DMS53 (cell line): ENCODE measurements around the gene CRYGD.
"Not testable (repeated sequence)": the region's sequence is repeated elsewhere in the genome, so short reads cannot be mapped to it uniquely, and the experiment has no call there.

ENCODE experiments used
- DNase-seq: peaks from one replicate; lab custom pipeline; 2025; lab: John Stamatoyannopoulos, UW

The CRYGD gene

GRCh38 chr2:208129744-208130711 lies 5.7 kb upstream of the CRYGD start, which contains the start of gene CRYGC:
Gene CRYGC (minus strand): TSS chr2:208129828. CDS start chr2:208129792, 36 bp downstream.
- DNase-seq = no peak

DNA sequence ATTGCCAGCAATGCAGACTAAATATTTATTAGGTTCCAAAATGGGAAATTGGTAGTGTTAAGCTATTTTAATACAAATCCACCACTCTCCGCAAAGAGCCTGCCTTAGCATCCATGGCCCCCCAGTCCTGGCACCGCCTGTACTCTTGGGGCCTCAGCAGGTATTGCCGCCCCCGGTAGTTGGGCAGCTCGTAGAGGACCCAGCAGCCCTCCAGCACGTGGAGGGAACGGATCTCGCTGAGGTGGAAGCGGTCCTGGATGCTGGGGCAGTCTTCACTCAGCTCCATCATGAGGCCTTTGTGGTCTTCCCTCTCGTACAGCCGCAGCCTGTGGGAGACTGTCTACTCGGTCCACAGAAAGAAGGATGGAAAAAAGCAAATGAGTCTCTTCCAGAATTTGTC lies 3.8 kb upstream of the CRYGD start:
- DNase-seq = no peak

DNA sequence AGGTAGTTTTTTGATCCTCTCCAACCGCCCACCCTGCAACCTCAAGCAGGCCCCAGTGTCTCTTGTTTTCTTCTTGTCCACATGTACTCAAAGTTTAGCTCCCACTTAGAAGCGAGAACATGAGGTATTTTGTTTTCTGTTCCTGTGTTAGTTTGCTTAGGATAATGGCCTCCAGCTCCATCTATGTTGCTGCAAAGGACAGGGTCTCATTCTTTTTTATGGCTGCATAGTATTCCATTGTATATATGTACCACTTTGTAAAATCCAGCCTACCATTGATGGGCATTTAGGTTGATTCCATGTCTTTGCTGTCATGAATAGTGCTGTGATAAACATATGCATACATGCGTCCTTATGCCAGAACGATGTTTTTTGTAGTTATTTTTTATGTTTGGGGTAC lies 2.8 kb upstream of the CRYGD start:
- DNase-seq = no peak

- no peak for DNase-seq
Observed at GRCh38 chr2:208125251-208125650, 927 bp upstream of the CRYGD start.

DNA sequence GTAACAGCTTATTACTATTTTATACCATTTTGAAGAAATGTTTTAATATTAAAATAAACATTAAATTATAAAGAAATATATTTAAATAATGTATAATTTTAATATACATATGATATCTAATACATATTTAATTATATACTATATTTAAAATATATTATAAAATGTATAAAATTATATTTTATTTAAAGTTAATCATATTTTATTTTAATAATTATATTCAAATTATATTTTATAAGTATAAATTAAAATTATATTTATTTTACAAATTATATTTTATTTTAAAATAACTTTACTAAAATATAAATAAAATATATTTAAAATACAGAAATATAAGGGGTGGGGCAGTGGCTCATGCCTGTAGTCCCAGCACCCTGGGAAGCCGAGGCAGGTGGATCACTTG lies 2.1 kb downstream of the CRYGD start:
- no peak for DNase-seq

GRCh38 chr2:208118918-208119317 lies 5.4 kb downstream of the CRYGD start:
- no peak for DNase-seq

DNA sequence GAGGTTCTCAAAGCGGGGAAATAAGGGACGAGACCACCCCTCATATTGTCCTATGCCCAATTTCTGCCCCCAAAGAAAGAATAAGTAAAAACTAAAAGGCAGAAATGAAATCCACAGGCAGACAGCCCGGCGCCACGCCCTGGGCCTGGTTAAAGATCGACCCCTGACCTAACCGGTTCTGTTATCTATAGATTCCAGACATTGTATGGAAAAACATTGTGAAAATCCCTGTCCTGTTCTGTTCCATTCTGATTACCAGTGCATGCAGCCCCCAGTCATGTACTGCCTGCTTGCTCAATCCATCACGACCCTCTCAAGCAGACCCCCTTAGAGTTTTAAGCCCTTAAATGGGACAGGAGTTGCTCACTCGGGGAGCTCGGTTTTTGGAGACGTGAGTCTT lies 6.9 kb downstream of the CRYGD start:
- not testable (repeated sequence) for DNase-seq

GRCh38 chr2:208112969-208113368 lies 11.4 kb downstream of the CRYGD start:
- DNase-seq = peak; percentile 77

GRCh38 chr2:208112273-208112745 lies 12.0 kb downstream of the CRYGD start:
- DNase-seq = not testable (repeated sequence)

GRCh38 chr2:208103616-208104015 lies 20.7 kb downstream of the CRYGD start:
- DNase-seq = no peak

GRCh38 chr2:208101716-208102631 lies 22.4 kb downstream of the CRYGD start:
- peak; percentile 71 for DNase-seq

GRCh38 chr2:208099682-208100470 lies 24.4 kb downstream of the CRYGD start:
- DNase-seq = no peak

GRCh38 chr2:208098701-208099100 lies 25.6 kb downstream of the CRYGD start:
- DNase-seq = not testable (repeated sequence)

- DNase-seq = no peak
Observed at GRCh38 chr2:208098267-208098666, 26.1 kb downstream of the CRYGD start.

- no peak for DNase-seq
Observed at GRCh38 chr2:208097801-208098200, 26.5 kb downstream of the CRYGD start.

DNA sequence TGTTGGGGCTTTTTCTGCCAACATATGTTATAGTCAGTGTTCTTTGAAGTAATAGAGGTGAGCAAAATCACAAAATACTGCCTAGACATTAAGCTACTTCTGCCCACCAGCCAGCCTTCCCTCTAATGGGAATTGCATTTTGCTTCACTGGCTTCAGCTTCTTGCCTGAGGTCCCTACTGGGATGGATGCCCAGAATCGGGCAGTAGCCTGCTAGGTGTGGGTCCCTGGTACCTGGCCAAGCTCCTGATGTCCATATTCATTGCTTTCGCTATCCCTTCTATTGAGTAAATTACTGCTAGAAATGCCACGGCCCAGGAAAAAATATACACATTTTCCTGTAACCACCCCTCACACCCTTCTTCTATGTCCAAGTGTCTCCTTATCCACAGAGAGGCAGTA lies 27.0 kb downstream of the CRYGD start:
- DNase-seq = no peak

GRCh38 chr2:208096080-208096479 lies 28.2 kb downstream of the CRYGD start:
- no peak for DNase-seq

GRCh38 chr2:208093128-208093527 lies 31.2 kb downstream of the CRYGD start:
- DNase-seq = no peak

- DNase-seq = no peak
Observed at GRCh38 chr2:208092093-208092832, 32.1 kb downstream of the CRYGD start.

DNA sequence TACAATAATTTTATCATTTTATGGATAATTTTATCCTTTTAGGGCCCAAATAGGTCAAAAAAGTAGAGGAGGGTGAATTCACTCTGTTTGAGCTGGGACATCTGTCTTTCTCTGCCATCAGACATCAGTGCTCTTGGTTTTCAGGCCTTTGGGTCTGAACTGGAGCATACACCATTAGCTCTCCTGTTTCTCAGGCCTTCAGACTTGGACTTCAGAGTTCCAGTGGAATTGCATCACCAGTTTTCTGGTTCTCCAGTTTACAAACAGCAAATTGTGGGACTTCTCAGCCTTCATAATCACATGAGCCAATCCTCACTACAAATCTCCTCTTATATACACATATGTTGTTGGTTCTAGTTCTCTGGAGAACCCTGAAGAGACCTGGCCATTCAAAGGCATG lies 33.9 kb downstream of the CRYGD start:
- no peak for DNase-seq

DNA sequence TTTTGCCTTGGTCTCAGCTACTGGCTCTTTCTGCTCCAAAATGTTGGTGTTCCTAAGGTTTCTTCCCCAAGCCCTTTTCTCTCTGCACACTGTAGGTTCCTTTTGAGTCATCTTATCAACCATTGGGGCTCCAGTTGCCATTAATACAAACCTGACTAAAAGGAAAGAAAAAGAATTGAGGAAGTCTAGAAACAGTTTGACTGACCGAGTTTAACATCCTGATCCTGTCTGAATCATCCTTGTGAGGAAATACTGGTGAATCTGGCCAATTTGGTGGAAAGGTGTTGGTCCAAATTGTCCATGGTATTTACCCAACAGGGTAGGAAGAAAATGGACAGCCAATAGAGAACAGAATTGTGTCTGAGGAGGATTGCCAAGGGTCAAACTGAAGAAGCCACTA lies 38.3 kb downstream of the CRYGD start:
- DNase-seq = no peak
